ENCODE measurements around the gene NKAP.

GRCh38 chrX:119948381-119948780, 4.8 kb upstream of the NKAP start:
- TF ChIP-seq CTCF (IDR thresholded peaks at IDR 0.05; ENCODE audit: poor library complexity, severe bottlenecking) (peak; percentile 10), SMC3 (conservative IDR thresholded peaks at IDR 0.05; ENCODE audit: poor library complexity) (no peak), POLR2AphosphoS5 (IDR thresholded peaks at IDR 0.05) (no peak), EZH2 (IDR thresholded peaks at IDR 0.05; ENCODE audit: borderline replicate concordance, insufficient read depth, low read length, poor library complexity, severe bottlenecking) (no peak), RAD21 (conservative IDR thresholded peaks at IDR 0.05) (no peak), EP300 (conservative IDR thresholded peaks at IDR 0.05; ENCODE audit: poor library complexity, severe bottlenecking) (no peak), TAF1 (IDR thresholded peaks at IDR 0.05; ENCODE audit: low read depth) (no peak), MXI1 (conservative IDR thresholded peaks at IDR 0.05; ENCODE audit: poor library complexity, severe bottlenecking) (no peak)
- TF ChIP-seq, protein P1, sequence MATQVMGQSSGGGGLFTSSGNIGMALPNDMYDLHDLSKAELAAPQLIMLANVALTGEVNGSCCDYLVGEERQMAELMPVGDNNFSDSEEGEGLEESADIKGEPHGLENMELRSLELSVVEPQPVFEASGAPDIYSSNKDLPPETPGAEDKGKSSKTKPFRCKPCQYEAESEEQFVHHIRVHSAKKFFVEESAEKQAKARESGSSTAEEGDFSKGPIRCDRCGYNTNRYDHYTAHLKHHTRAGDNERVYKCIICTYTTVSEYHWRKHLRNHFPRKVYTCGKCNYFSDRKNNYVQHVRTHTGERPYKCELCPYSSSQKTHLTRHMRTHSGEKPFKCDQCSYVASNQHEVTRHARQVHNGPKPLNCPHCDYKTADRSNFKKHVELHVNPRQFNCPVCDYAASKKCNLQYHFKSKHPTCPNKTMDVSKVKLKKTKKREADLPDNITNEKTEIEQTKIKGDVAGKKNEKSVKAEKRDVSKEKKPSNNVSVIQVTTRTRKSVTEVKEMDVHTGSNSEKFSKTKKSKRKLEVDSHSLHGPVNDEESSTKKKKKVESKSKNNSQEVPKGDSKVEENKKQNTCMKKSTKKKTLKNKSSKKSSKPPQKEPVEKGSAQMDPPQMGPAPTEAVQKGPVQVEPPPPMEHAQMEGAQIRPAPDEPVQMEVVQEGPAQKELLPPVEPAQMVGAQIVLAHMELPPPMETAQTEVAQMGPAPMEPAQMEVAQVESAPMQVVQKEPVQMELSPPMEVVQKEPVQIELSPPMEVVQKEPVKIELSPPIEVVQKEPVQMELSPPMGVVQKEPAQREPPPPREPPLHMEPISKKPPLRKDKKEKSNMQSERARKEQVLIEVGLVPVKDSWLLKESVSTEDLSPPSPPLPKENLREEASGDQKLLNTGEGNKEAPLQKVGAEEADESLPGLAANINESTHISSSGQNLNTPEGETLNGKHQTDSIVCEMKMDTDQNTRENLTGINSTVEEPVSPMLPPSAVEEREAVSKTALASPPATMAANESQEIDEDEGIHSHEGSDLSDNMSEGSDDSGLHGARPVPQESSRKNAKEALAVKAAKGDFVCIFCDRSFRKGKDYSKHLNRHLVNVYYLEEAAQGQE (IDR thresholded peaks at IDR 0.05; ENCODE audit: borderline replicate concordance): no peak
